ENCODE data around the gene MFN1.
"Not testable (repeated sequence)": the region's sequence is repeated elsewhere in the genome, so short reads cannot be mapped to it uniquely, and the experiment has no call there.

Gene MFN1

GRCh38 chr3:179347345-179348194 is at the start of gene MFN1:
Gene MFN1, plus strand, starts transcription at chr3:179347709. Its CDS starts 1,143 bp downstream, at chr3:179348852.
- ATAC-seq (peak; percentile 98), DNase-seq (ENCODE audit: low spot score in 2 of 2) (peak; percentile 69 to 91)
- Mint-ChIP-seq H3K9me3 (no peaks in the 10 kb centered on the region), H3K4me3 (peak within 1 kb of the TSS; percentile 96), H3K36me3 (peaks cover 36% of the 10 kb centered on the region), H3K27ac (peak within 1 kb of the TSS; percentile 96), H3K4me1 (no peaks in the 10 kb centered on the region)

- no peaks in the 10 kb centered on the region for H3K9me3 Mint-ChIP-seq
- DNase-seq (ENCODE audit: low spot score in 2 of 2): no peak
- no peak overlapping the region for H3K27ac Mint-ChIP-seq
- ATAC-seq: no peak
- H3K4me1 Mint-ChIP-seq: no peaks in the 10 kb centered on the region
- no peaks in the 10 kb centered on the region for H3K36me3 Mint-ChIP-seq
- no peak overlapping the region for H3K4me3 Mint-ChIP-seq
Measured at GRCh38 chr3:179297971-179298725, 49.4 kb upstream of the MFN1 start.

DNA sequence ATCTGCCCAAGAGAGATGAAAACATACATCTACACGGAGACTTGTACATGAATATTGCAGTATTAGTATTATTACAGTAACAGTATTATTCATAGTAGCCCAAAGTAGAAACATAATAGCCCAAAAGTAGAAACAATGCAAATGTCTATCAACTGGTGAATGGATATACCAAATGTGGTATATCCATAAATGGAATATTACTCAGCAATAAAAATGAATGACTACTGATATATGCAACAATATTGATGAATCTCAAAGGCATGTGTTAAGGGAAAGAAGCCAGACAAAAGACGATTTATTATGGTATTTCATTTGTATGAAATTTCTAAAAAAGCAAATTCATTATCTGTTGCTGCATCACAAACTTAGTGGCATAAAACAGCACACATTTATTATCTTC is 48.2 kb upstream of the MFN1 start:
- Mint-ChIP-seq H3K4me3 (no peak overlapping the region), H3K4me1 (no peaks in the 10 kb centered on the region), H3K36me3 (no peaks in the 10 kb centered on the region), H3K27ac (no peak overlapping the region), H3K9me3 (no peaks in the 10 kb centered on the region)
- DNase-seq (ENCODE audit: low spot score in 2 of 2): no peak
- ATAC-seq: no peak

DNA sequence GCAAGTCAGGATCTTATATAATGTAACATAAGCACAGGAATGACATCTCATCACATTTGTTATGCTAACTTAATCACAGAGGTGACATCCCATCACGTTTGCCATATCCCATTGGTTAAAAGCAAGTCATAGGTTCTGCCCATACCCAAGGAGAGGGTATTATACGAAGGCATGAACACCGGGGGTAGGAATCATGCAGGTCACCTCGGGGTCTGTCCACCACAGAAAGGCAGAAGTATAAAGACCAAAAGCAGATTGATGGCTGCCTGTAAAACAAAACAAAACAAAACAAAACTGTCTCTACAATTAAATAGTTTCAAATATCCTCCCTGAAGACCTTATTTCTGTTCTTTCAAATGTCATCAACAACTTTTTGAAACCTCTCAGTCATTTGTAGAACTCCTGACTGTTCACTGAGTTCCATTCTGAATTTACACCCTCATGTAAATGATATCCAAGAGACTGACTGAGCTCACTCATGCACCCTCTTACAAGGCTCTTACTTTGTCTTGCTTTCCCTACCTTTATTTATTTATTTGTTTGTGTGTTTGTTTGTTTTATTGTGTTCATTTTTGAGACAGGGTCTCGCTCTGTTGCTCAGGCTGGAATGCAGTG is 47.4 kb upstream of the MFN1 start:
- ATAC-seq (peak; percentile 80), DNase-seq (ENCODE audit: low spot score in 2 of 2) (no peak)
- Mint-ChIP-seq H3K9me3 (no peaks in the 10 kb centered on the region), H3K36me3 (no peaks in the 10 kb centered on the region), H3K27ac (no peak overlapping the region), H3K4me1 (no peaks in the 10 kb centered on the region), H3K4me3 (no peak overlapping the region)

GRCh38 chr3:179301645-179302044 is 45.9 kb upstream of the MFN1 start:
- Mint-ChIP-seq H3K27ac (no peak overlapping the region), H3K4me3 (no peak overlapping the region), H3K4me1 (no peaks in the 10 kb centered on the region), H3K9me3 (no peaks in the 10 kb centered on the region), H3K36me3 (no peaks in the 10 kb centered on the region)
- no peak for ATAC-seq
- no peak for DNase-seq (ENCODE audit: low spot score in 2 of 2)

GRCh38 chr3:179302111-179302510 is 45.4 kb upstream of the MFN1 start:
- Mint-ChIP-seq H3K27ac (no peak overlapping the region), H3K4me1 (no peaks in the 10 kb centered on the region), H3K4me3 (no peak overlapping the region), H3K36me3 (no peaks in the 10 kb centered on the region), H3K9me3 (no peaks in the 10 kb centered on the region)
- ATAC-seq (no peak), DNase-seq (ENCODE audit: low spot score in 2 of 2) (no peak)

DNA sequence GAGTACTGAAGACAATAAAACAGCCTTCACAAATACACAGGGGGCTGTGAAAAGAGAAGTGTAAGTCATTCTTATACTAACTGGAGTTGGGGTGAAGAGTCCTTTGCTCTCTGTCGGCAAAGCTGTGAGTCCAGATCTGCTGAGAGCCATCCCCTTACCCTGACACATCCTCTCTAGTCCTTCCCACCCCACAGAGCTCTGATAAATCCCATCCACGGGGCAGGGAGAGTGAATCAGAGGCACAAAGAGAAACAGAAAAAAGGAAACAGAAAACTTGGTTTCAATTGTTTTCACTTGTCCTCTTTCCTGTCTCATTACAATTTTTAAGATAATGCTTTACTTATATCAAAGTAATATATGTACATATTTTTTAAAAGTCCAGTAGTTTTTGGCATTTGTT is 42.9 kb upstream of the MFN1 start:
- Mint-ChIP-seq H3K27ac (no peak overlapping the region), H3K36me3 (no peaks in the 10 kb centered on the region), H3K4me1 (no peaks in the 10 kb centered on the region), H3K4me3 (no peak overlapping the region), H3K9me3 (no peaks in the 10 kb centered on the region)
- ATAC-seq: peak; percentile 48
- DNase-seq (ENCODE audit: low spot score in 2 of 2): no peak

GRCh38 chr3:179307362-179307761 is 40.1 kb upstream of the MFN1 start:
- not testable (repeated sequence) for ATAC-seq; H3K4me3 Mint-ChIP-seq; DNase-seq (ENCODE audit: low spot score in 2 of 2); H3K9me3 Mint-ChIP-seq; H3K36me3 Mint-ChIP-seq; H3K4me1 Mint-ChIP-seq; H3K27ac Mint-ChIP-seq

DNA sequence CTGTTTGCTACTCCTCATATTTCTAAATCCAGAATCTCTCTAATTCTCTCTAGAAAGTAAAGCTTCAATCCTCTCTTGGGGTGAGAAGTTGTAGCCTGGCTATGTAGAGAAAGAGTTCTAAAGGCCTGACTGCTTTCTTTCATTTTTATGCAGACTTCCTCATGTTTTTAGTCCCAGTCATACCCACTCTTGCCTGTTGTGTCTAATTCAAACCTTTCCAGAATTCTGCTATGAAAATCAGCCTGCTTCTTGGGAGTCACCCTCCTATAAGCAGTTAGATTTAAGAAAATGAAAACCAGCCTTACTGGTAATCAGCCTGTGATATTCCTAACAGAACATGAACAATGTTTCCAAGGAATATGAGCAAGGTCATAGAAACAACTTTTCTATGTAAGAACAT is 39.5 kb upstream of the MFN1 start:
- H3K9me3 Mint-ChIP-seq: no peaks in the 10 kb centered on the region
- no peak overlapping the region for H3K27ac Mint-ChIP-seq
- ATAC-seq (no peak), DNase-seq (ENCODE audit: low spot score in 2 of 2) (no peak)
- no peak overlapping the region for H3K4me3 Mint-ChIP-seq
- H3K4me1 Mint-ChIP-seq: no peaks in the 10 kb centered on the region
- no peaks in the 10 kb centered on the region for H3K36me3 Mint-ChIP-seq

DNA sequence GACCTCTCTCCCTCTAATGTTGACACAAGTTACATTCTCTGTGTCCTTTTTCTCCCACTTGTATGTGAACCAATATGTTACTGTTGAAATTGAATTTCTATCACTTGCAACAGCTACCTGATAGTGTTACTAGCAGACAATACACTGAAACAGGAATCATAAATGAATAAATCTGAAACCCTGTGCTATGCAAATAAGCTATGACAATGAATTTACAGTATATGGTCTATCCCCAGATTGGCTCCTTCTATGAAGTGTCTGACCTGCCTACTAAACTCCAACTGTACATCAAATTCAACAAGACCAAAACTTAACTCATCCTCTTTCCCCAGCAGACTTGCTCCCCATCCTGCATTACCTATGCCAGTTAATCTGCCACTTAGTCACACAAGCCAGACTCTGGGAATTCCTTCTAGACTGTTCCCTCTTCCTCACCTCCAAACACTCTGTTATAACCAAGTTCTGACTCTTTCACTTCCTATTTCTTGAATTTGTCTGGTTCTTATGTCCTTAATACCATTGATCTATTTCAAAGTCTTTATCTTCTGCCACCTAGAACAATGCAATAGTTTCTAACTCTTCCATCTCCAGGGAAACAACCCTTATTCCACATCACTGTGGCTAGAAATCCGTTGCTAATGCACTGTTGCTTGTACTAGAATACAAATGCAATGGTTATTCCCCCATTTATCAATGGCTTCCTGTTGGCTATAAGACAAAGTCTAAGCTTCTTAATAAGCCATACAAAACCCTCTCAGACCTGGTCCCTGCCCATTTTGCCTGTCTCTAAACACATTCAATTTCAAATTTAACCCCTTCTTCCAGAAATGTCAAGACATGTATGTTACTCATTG is 38.1 kb upstream of the MFN1 start:
- no peaks in the 10 kb centered on the region for H3K4me1 Mint-ChIP-seq
- H3K4me3 Mint-ChIP-seq: no peak overlapping the region
- DNase-seq (ENCODE audit: low spot score in 2 of 2) (no peak), ATAC-seq (peak; percentile 47)
- no peak overlapping the region for H3K27ac Mint-ChIP-seq
- no peaks in the 10 kb centered on the region for H3K9me3 Mint-ChIP-seq
- no peaks in the 10 kb centered on the region for H3K36me3 Mint-ChIP-seq

GRCh38 chr3:179318876-179319275 is 28.6 kb upstream of the MFN1 start:
- Mint-ChIP-seq H3K27ac (no peak overlapping the region), H3K9me3 (no peaks in the 10 kb centered on the region), H3K4me1 (peaks cover 23% of the 10 kb centered on the region), H3K36me3 (peaks cover 5% of the 10 kb centered on the region), H3K4me3 (no peak overlapping the region)
- DNase-seq (ENCODE audit: low spot score in 2 of 2): no peak
- ATAC-seq: no peak

GRCh38 chr3:179321668-179322285 is 25.7 kb upstream of the MFN1 start:
- no peak for DNase-seq (ENCODE audit: low spot score in 2 of 2)
- Mint-ChIP-seq H3K36me3 (peaks cover 33% of the 10 kb centered on the region), H3K9me3 (no peaks in the 10 kb centered on the region), H3K27ac (peak overlapping the region; percentile 91), H3K4me3 (peak overlapping the region; percentile 78), H3K4me1 (peaks cover 35% of the 10 kb centered on the region)
- ATAC-seq: no peak

GRCh38 chr3:179322286-179323196 is 25.0 kb upstream of the MFN1 start, which contains the start of gene ZNF639:
Gene ZNF639, plus strand, starts transcription at chr3:179323031. Its CDS starts 5,263 bp downstream, at chr3:179328294.
- DNase-seq (ENCODE audit: low spot score in 2 of 2) (peak; percentile 80 to 90), ATAC-seq (peak; percentile 90)
- Mint-ChIP-seq H3K36me3 (peaks cover 41% of the 10 kb centered on the region), H3K27ac (peak within 1 kb of the TSS; percentile 91), H3K4me3 (peak within 1 kb of the TSS; percentile 78), H3K4me1 (peaks cover 35% of the 10 kb centered on the region), H3K9me3 (no peaks in the 10 kb centered on the region)
